ENCODE measurements around the gene SLC7A4. TPM values are rescaled to one million over a fixed set of nuclear protein-coding genes. Genes with fewer than 3 reads are reported as not detected.

Gene SLC7A4
- total and polyA plus RNA-seq, 12 donors: 0.73 to 7.2 (median 3.3) TPM

DNA sequence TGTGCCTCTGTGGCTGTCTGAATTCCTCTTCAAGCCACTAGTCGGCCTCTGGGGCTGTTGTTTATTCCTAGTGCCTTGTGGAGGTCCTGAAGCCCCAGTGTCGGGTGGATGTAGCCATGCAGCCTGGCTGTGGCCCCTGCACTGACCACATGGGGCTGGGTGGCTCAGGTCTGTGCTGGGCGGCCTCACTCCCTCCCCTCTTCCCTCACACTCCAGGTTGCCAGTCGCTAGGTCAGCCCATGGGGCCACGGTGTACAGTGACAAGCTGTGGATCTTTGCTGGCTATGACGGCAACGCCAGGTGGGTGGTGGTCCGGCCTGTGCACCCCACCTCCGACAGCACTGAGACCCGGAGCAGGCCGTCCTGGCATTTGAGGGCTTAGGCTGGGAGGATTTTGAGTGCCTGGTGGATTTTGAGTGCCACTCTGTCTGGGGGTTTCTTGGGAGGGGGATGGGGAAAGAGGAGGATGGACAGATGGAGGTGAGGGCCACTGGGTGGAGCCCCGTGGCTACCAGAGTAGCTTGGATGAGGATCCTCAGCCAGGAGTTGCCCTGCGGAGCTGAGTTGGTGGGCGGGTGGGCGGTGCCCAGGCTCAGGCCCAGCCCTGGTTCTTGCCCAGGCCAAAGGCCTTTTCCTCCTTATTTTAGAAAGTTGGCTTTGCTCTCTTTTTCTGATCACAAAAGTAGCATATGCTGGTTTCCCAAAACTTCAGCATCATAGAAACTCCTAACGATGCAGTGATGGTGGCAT lies 43.6 kb downstream of the SLC7A4 start:
- intact Hi-C loops (cut with DNase I): no loop called here
- peaks cover 0 to 1% of the 10 kb centered on the region in 2 donors for H3K4me1 ChIP-seq (replicated peaks in 1 of 2)
- 87 to 92% (median 91%) methylated on average over 6 to 16 of the region's 16 CpGs for WGBS, 4 donors
- no peak overlapping the region for H3K27ac ChIP-seq
- no peaks in the 10 kb centered on the region for H3K9me3 ChIP-seq (replicated peaks in 1 of 3)
- no peak overlapping the region for H3K4me3 ChIP-seq
- TF ChIP-seq POLR2A (IDR thresholded peaks at IDR 0.05): no peak
- DNase-seq: no peak
- no peaks in the 10 kb centered on the region for H3K27me3 ChIP-seq
- H3K36me3 ChIP-seq (replicated peaks in 1 of 2): peaks cover 0 to 59% of the 10 kb centered on the region in 2 donors

DNA sequence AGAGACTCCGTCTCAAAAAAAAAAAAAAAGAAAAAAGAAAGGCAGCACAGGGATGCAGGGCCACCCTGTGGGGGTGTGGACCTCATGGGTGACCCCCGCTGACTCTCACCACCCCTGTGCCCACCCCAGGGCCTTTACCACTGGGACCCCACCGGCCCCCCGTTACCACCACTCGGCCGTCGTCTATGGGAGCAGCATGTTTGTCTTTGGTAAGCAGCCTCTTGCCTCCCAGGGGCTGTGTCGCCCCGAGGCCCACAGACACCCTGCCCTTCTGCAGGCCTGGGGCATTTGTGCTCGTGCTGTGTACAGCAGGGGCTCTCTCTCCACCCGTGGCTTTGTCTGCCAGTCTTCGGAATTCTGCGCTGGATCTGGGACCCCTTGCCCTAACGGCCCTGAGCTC lies 45.0 kb downstream of the SLC7A4 start:
- 85 to 98% (median 92%) methylated on average over 7 to 14 of the region's 14 CpGs for WGBS, 4 donors
- H3K4me1 ChIP-seq (replicated peaks in 1 of 2): peaks cover 7 to 14% of the 10 kb centered on the region in 2 donors
- no peaks in the 10 kb centered on the region for H3K27me3 ChIP-seq
- TF ChIP-seq POLR2A (IDR thresholded peaks at IDR 0.05): no peak
- TF ChIP-seq, protein P1, sequence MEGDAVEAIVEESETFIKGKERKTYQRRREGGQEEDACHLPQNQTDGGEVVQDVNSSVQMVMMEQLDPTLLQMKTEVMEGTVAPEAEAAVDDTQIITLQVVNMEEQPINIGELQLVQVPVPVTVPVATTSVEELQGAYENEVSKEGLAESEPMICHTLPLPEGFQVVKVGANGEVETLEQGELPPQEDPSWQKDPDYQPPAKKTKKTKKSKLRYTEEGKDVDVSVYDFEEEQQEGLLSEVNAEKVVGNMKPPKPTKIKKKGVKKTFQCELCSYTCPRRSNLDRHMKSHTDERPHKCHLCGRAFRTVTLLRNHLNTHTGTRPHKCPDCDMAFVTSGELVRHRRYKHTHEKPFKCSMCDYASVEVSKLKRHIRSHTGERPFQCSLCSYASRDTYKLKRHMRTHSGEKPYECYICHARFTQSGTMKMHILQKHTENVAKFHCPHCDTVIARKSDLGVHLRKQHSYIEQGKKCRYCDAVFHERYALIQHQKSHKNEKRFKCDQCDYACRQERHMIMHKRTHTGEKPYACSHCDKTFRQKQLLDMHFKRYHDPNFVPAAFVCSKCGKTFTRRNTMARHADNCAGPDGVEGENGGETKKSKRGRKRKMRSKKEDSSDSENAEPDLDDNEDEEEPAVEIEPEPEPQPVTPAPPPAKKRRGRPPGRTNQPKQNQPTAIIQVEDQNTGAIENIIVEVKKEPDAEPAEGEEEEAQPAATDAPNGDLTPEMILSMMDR (IDR thresholded peaks at IDR 0.05): no peak
- DNase-seq: no peak
- no peaks in the 10 kb centered on the region for H3K9me3 ChIP-seq (replicated peaks in 1 of 3)
- no peak overlapping the region for H3K4me3 ChIP-seq
- no peak overlapping the region for H3K27ac ChIP-seq
- peaks cover 0 to 46% of the 10 kb centered on the region in 2 donors for H3K36me3 ChIP-seq (replicated peaks in 1 of 2)
- intact Hi-C loops (cut with DNase I): no loop called here

DNA sequence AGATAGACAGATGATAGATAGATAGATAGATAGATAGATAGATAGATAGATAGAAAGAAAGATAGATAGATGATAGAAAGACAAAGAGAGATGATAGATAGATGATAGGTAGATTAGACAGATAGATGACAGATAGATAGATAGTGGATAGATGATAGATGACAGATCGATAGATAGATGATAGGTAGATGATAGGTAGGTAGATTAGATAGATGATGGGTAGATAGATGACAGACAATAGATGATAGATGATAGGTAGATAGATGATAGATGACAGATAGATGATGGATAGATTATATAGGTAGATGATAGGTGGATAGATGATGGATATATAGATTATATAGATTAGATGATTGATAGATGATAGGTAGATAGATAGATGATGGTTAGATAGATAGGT lies 46.0 kb downstream of the SLC7A4 start:
- no peak for TF ChIP-seq POLR2A (IDR thresholded peaks at IDR 0.05)
- TF ChIP-seq, protein P1 (IDR thresholded peaks at IDR 0.05): no peak
- no peak for DNase-seq
- H3K4me1 ChIP-seq (replicated peaks in 1 of 2): peaks cover 11 to 18% of the 10 kb centered on the region in 2 donors
- H3K27ac ChIP-seq: no peak overlapping the region
- no peaks in the 10 kb centered on the region for H3K9me3 ChIP-seq (replicated peaks in 1 of 3)
- WGBS, 4 donors: 79 to 96% (median 89%) methylated on average over 1 of the region's 1 CpG
- H3K27me3 ChIP-seq: no peaks in the 10 kb centered on the region
- H3K4me3 ChIP-seq: no peak overlapping the region
- peaks cover 0 to 36% of the 10 kb centered on the region in 2 donors for H3K36me3 ChIP-seq (replicated peaks in 1 of 2)
- intact Hi-C loops (cut with DNase I): no loop called here

DNA sequence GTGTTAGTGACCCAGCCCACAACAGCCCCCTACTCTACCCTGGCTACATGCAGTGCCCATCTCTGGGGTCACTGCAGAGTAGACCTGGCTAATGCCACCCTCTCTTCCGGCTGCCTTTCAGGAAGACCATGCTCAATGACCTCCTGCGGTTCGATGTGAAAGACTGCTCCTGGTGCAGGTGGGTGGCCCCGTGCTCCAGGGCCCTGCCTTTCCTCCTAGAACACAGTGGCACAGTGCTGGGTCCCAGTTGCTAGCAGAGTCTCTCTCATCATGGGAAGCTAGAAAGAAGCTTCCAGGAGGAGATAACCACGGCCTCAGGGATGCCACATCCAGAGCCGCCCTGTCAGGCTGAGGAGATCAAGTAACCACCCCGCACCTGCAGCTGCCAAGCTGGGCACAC lies 46.6 kb downstream of the SLC7A4 start:
- peaks cover 0 to 31% of the 10 kb centered on the region in 2 donors for H3K36me3 ChIP-seq (replicated peaks in 1 of 2)
- DNase-seq: no peak
- H3K9me3 ChIP-seq (replicated peaks in 1 of 3): no peaks in the 10 kb centered on the region
- no peak overlapping the region for H3K27ac ChIP-seq
- no peak overlapping the region for H3K4me3 ChIP-seq
- intact Hi-C loops (cut with DNase I): no loop called here
- TF ChIP-seq, protein P1 (IDR thresholded peaks at IDR 0.05): no peak
- no peak for TF ChIP-seq POLR2A (IDR thresholded peaks at IDR 0.05)
- WGBS, 4 donors: 86 to 100% (median 96%) methylated on average over 2 to 7 of the region's 7 CpGs
- H3K4me1 ChIP-seq (replicated peaks in 1 of 2): peaks cover 16 to 24% of the 10 kb centered on the region in 2 donors
- H3K27me3 ChIP-seq: no peaks in the 10 kb centered on the region

All from adrenal gland (tissue), 12 donors.